Loucy (cell line): Measurements from ENCODE around the gene ASB1.

Experiments used
- H2AFZ ChIP-seq: fragments of 200-600 bp; sonication (generic); 2 replicates; pipeline ENCODE4 v1.6.0; 2016; ENCODE audit warnings: antibody characterized with exemption, mild to moderate bottlenecking, low read length, moderate library complexity
- H3F3A ChIP-seq: fragments of 200-600 bp; 2 replicates; pipeline ENCODE4 v1.6.0; 2016; ENCODE audit warnings: antibody characterized with exemption, low read depth, mild to moderate bottlenecking
- H3K27me3 ChIP-seq: fragments of 200-600 bp; sonication (generic); 2 replicates; pipeline ENCODE4 v1.6.1; 2014; ENCODE audit warnings: low read length, mild to moderate bottlenecking; ENCODE audit not compliant: insufficient read depth, poor library complexity, severe bottlenecking
- H3K36me3 ChIP-seq: fragments of 200-600 bp; sonication (generic); 2 replicates; pipeline ENCODE4 v1.6.1; 2016; ENCODE audit warnings: low read length; ENCODE audit not compliant: insufficient read depth
- H3K4me1 ChIP-seq: fragments of 200-600 bp; sonication (generic); 2 replicates; pipeline ENCODE4 v1.5.1; 2014; ENCODE audit warnings: low read length, mild to moderate bottlenecking; ENCODE audit not compliant: insufficient read depth, poor library complexity, severe bottlenecking
- H3K4me2 ChIP-seq: fragments of 200-600 bp; sonication (generic); 2 replicates; pipeline ENCODE4 v1.6.0; 2014; ENCODE audit warnings: antibody characterized with exemption, low read length, low read depth, mild to moderate bottlenecking; ENCODE audit not compliant: poor library complexity, severe bottlenecking
- H3K4me3 ChIP-seq: fragments of 200-600 bp; sonication (generic); 2 replicates; pipeline ENCODE4 v1.5.1; 2014; ENCODE audit warnings: low read length, mild to moderate bottlenecking, mixed read lengths; ENCODE audit not compliant: poor library complexity, severe bottlenecking
- H3K79me2 ChIP-seq: fragments of 200-600 bp; sonication (generic); 2 replicates; pipeline ENCODE4 v1.6.1; 2014; ENCODE audit warnings: low read length; ENCODE audit not compliant: insufficient read depth
- H3K9ac ChIP-seq: fragments of 200-600 bp; sonication (generic); 2 replicates; pipeline ENCODE4 v1.6.0; 2014; ENCODE audit warnings: mild to moderate bottlenecking, low read depth, low read length, moderate library complexity; ENCODE audit not compliant: poor library complexity, severe bottlenecking
- H3K9me2 ChIP-seq: fragments of 200-600 bp; sonication (generic); replicated peaks from 2 replicates; pipeline ENCODE4 v1.6.1; 2016; ENCODE audit warnings: low read depth, low read length, mixed read lengths
- H3K9me3 ChIP-seq: fragments of 200-600 bp; sonication (generic); 2 replicates; pipeline ENCODE4 v1.6.1; 2014; ENCODE audit warnings: mild to moderate bottlenecking, antibody characterized with exemption, low read length, low read depth; ENCODE audit not compliant: insufficient read depth
- H4K20me1 ChIP-seq: fragments of 200-600 bp; sonication (generic); 2 replicates; pipeline ENCODE4 v1.6.0; 2014; ENCODE audit warnings: antibody characterized with exemption, low read length, mild to moderate bottlenecking; ENCODE audit not compliant: insufficient read depth, poor library complexity, severe bottlenecking
- EZH2phosphoT487 ChIP-seq: fragments of 200-600 bp; IDR thresholded peaks from 2 replicates; pipeline ENCODE4 v1.6.1; 2018; ENCODE audit warnings: antibody characterized with exemption, mild to moderate bottlenecking, moderate library complexity, borderline replicate concordance
- TF ChIP-seq, protein P1 (sequence below): fragments of 200-600 bp; sonication (generic); conservative IDR thresholded peaks from 2 replicates; pipeline ENCODE4 v1.5.1; 2014; ENCODE audit warnings: mild to moderate bottlenecking, antibody characterized with exemption, low read length

ASB1 gene

DNA sequence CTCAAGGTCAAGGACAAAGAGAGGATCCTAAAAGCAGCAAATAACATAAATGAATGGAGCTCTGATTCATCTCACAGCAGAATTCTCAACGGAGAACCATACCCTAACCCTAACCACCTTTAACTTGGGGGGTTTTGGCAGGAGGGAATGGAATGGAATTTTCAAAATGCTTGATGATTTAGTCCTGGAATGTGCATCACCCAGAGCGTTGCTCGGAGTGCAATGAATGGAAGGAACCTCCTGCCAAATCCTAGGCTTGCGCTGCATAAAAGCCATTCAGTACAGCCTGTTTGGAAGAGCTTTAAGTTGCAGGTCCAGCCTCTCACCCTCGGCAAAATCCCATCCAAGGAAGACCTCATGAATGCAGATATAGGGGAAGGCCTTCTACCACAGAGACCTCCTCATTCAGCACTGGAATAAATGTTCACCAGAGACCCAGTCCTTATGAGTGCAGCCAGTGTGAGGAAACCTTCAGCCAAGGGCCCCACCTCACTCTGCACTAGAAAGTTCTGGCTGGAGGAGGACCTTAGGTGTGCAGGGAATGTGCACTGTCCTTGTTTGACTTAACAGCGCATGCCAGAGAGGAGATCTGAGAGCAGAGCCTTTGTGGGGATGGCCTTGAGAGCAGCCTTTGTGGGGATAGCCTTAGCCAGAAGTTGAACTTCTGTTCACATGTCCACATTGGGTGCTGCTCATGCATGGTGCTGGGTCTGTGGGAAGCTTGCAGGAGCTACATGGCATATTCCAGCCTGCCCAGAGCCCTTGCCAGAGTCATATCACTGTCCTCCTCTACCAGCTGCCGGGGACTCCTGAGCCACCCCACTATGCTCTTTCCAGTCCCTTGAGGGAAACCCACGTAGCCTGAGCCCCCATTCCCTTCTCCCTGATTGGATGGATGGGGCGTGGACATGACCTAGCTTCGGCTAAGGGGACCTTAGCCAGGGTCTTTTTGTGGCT lies 30.5 kb downstream of the ASB1 start:
- Histone ChIP-seq H3K9me2 (no peaks in the 10 kb centered on the region), H3K79me2 (no peaks in the 10 kb centered on the region), H3K36me3 (peaks cover 6% of the 10 kb centered on the region; the same call in 1 of the 2 replicates), H3F3A (no peaks in the 10 kb centered on the region), H3K27me3 (no peaks in the 10 kb centered on the region), H4K20me1 (no peaks in the 10 kb centered on the region), H3K9me3 (peaks cover 7% of the 10 kb centered on the region; the same call in 1 of the 2 replicates), H3K4me1 (no peaks in the 10 kb centered on the region), H2AFZ (no peak overlapping the region), H3K4me3 (no peak overlapping the region), H3K4me2 (no peak overlapping the region), H3K9ac (no peak overlapping the region)
- TF ChIP-seq, protein P1, sequence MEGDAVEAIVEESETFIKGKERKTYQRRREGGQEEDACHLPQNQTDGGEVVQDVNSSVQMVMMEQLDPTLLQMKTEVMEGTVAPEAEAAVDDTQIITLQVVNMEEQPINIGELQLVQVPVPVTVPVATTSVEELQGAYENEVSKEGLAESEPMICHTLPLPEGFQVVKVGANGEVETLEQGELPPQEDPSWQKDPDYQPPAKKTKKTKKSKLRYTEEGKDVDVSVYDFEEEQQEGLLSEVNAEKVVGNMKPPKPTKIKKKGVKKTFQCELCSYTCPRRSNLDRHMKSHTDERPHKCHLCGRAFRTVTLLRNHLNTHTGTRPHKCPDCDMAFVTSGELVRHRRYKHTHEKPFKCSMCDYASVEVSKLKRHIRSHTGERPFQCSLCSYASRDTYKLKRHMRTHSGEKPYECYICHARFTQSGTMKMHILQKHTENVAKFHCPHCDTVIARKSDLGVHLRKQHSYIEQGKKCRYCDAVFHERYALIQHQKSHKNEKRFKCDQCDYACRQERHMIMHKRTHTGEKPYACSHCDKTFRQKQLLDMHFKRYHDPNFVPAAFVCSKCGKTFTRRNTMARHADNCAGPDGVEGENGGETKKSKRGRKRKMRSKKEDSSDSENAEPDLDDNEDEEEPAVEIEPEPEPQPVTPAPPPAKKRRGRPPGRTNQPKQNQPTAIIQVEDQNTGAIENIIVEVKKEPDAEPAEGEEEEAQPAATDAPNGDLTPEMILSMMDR, result no peak
- TF ChIP-seq EZH2phosphoT487, result no peak

DNA sequence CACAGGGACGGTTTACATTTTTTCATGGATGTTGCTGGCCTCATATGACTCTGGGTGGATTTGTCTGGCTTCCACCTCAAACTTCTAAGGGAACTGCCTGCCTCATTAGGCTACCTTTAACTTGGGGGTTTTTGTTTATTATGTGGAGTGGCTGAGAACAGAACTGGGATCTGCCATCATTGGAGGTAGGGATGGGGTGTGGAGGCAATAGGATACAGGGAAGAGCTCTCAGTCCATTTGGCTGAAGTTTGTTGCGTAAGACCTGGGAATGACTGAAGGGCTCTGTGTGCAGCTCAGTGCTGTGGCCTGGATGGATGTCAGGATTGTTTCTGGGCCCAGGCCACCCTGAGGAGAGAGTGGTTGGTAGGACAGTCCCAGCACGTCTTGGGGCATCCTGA lies 31.2 kb downstream of the ASB1 start:
- TF ChIP-seq, protein P1, result no peak
- TF ChIP-seq EZH2phosphoT487, result no peak
- H4K20me1 ChIP-seq, result no peaks in the 10 kb centered on the region
- no peak overlapping the region for H2AFZ ChIP-seq

DNA sequence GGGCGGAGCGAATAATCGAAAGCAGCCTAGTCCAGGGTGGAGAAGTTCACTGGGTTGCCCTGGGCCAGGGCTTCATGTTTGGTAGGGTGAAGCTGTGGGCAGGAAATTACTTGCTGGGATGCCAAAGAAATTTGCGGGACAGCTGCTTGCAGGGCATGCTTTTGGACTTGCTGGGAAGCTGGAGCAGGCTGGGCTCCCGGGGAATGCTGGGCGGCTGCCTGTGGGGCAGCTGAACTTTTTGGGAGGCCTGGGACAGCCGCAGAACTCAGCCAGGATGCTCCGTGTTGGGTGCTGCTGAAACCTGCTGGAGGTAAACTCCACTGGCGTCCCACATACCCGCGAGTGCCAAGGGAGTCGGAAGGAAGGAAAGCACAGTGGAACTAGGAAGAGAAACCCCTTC lies 31.9 kb downstream of the ASB1 start:
- no peak for TF ChIP-seq EZH2phosphoT487
- TF ChIP-seq, protein P1, result no peak

More for the DNA sequence above, 31.2 kb downstream of the ASB1 start:
- Histone ChIP-seq H3K36me3 (no peaks in the 10 kb centered on the region; the same call in 1 of the 2 replicates), H3K4me3 (no peak overlapping the region), H3K9me3 (peaks cover 7% of the 10 kb centered on the region; the same call in 1 of the 2 replicates), H3K9me2 (no peaks in the 10 kb centered on the region), H3K4me2 (no peak overlapping the region), H3K27me3 (no peaks in the 10 kb centered on the region), H3K79me2 (no peaks in the 10 kb centered on the region), H3K4me1 (no peaks in the 10 kb centered on the region), H3F3A (no peaks in the 10 kb centered on the region), H3K9ac (no peak overlapping the region)

More for the DNA sequence above, 31.9 kb downstream of the ASB1 start:
- H3K9me2 ChIP-seq, result no peaks in the 10 kb centered on the region
- no peaks in the 10 kb centered on the region for H4K20me1 ChIP-seq
- no peak overlapping the region for H3K9ac ChIP-seq
- H3F3A ChIP-seq, result no peaks in the 10 kb centered on the region
- no peaks in the 10 kb centered on the region for H3K36me3 ChIP-seq
- H3K4me3 ChIP-seq, result no peak overlapping the region
- no peaks in the 10 kb centered on the region for H3K27me3 ChIP-seq
- no peak overlapping the region for H2AFZ ChIP-seq
- H3K79me2 ChIP-seq, result no peaks in the 10 kb centered on the region
- H3K4me1 ChIP-seq, result no peaks in the 10 kb centered on the region
- H3K4me2 ChIP-seq, result no peak overlapping the region
- peaks cover 7% of the 10 kb centered on the region; the same call in 1 of the 2 replicates for H3K9me3 ChIP-seq
